K562 (cell line): ENCODE measurements around the gene VWA2. TPM values are rescaled to one million over a fixed set of nuclear protein-coding genes. Genes with fewer than 3 reads are reported as not detected.

Experiments used
- ATAC-seq: fragments of 200-7000 bp; cut with Tn5 transposase; 3 replicates; pipeline ENCODE4 v1.9.1; 2020; ENCODE audit warnings: moderate library complexity
- BruUV-seq: library from RNA; stranded (reverse); fragments of 400-500 nt; replicated peaks from 2 replicates; lab custom pipeline; 2021; lab: Mats Ljungman, UMichigan
- CTCF ChIA-PET: fragments of 300-600 bp; formaldehyde crosslinking; extraction: SDS; loops from one replicate; lab custom pipeline; 2021; ENCODE audit warnings: low intra/inter-chr PET ratio; lab: Yijun Ruan, JAX
- POLR2A ChIA-PET: fragments of 300-600, 350-650 bp; sonication (Branson Sonifier 250); formaldehyde crosslinking; extraction: SDS; loops from one replicate; lab custom pipeline; 2021; ENCODE audit warnings: antibody characterized with exemption, inconsistent platforms; lab: Yijun Ruan, JAX
- DNase-seq, 4 experiments: peaks; one replicate each; pipeline versions ENCODE4 v3.0.0 to v3.0.0-alpha.2; 2011 to 2018; ENCODE audit warnings: low spot score in 3 of 4, mixed read lengths in 3 of 4; ENCODE audit errors: extremely low read depth in 1 of 4
- FAIRE-seq: peaks from 2 replicates; lab custom pipeline; 2011; peaks lifted over from hg19 to GRCh38; lab: Jason Lieb, UNC
- H2AFZ ChIP-seq: 2 replicates; pipeline ENCODE4 v1.6.0; 2011; ENCODE audit warnings: low read depth, low read length, control low read depth, inconsistent platforms
- H3K27ac ChIP-seq: fragments of 200-600 bp; 3 replicates; pipeline ENCODE4 v1.8.0; 2011; ENCODE audit warnings: low read depth, mild to moderate bottlenecking, control low read depth, inconsistent platforms, low read length, moderate library complexity, mixed read lengths; ENCODE audit errors: extremely low read depth
- H3K27me3 ChIP-seq, 2 experiments: fragments of 300-600 bp in 1 of 2; 2 replicates in 1 of 2; 3 replicates in 1 of 2; pipeline versions ENCODE4 v1.6.0 to v1.8.0; 2011; ENCODE audit warnings: inconsistent platforms in 2 of 2, low read length in 2 of 2, mild to moderate bottlenecking in 1 of 2, mixed read lengths in 1 of 2, moderate library complexity in 1 of 2; ENCODE audit not compliant: control insufficient read depth in 2 of 2, insufficient read depth in 2 of 2
- H3K36me3 ChIP-seq: fragments of 300-600 bp; 3 replicates; pipeline ENCODE4 v1.8.0; 2011; ENCODE audit warnings: mild to moderate bottlenecking, low read length, inconsistent platforms; ENCODE audit not compliant: control insufficient read depth, insufficient read depth
- H3K4me1 ChIP-seq, 2 experiments: fragments of 200-600 bp in 1 of 2; replicated peaks in 1 of 2; 2 replicates in 1 of 2; 3 replicates in 1 of 2; pipeline versions ENCODE4 v1.5.1 to v1.8.0; 2011; ENCODE audit warnings: inconsistent platforms in 2 of 2, low read length in 2 of 2, mild to moderate bottlenecking in 1 of 2, mixed read lengths in 1 of 2, moderate library complexity in 1 of 2; ENCODE audit not compliant: control insufficient read depth in 2 of 2, insufficient read depth in 2 of 2
- H3K4me2 ChIP-seq: 2 replicates; pipeline ENCODE4 v1.6.1; 2011; ENCODE audit warnings: low read length, control low read depth, inconsistent platforms, mixed read lengths; ENCODE audit not compliant: insufficient read depth
- H3K4me3 ChIP-seq: fragments of 200-600 bp; sonication (generic), shearing (Covaris generic); 2 replicates; pipeline ENCODE4 v1.5.1; 2016; ENCODE audit warnings: control low read depth, inconsistent platforms
- H3K79me2 ChIP-seq: fragments of 200-600 bp; 3 replicates; pipeline ENCODE4 v1.8.0; 2011; ENCODE audit warnings: low read length, inconsistent platforms; ENCODE audit not compliant: control insufficient read depth, insufficient read depth
- H3K9ac ChIP-seq, 2 experiments: 2 replicates each; pipeline versions ENCODE4 v1.6.0 to v1.6.1; 2011; ENCODE audit warnings: low read depth in 2 of 2, low read length in 2 of 2, control low read depth in 1 of 2, inconsistent platforms in 1 of 2, mild to moderate bottlenecking in 1 of 2, mixed read lengths in 1 of 2; ENCODE audit not compliant: insufficient read depth in 1 of 2
- H3K9me1 ChIP-seq: one replicate; pipeline ENCODE4 v1.6.0; 2011; ENCODE audit warnings: inconsistent platforms, mild to moderate bottlenecking, low read length, moderate library complexity; ENCODE audit not compliant: control insufficient read depth, insufficient read depth
- H3K9me3 ChIP-seq: replicated peaks from 2 replicates; pipeline ENCODE4 v1.5.1; 2011; ENCODE audit warnings: low read depth, low read length, inconsistent platforms; ENCODE audit not compliant: control insufficient read depth, insufficient read depth
- H4K20me1 ChIP-seq: replicated peaks from 2 replicates; pipeline ENCODE4 v1.6.1; 2011; ENCODE audit warnings: low read length, inconsistent platforms, mixed read lengths; ENCODE audit not compliant: control insufficient read depth, insufficient read depth
- BCL6 ChIP-seq: fragments of 250-450 bp; sonication (Bioruptor Pico); IDR thresholded peaks from 2 replicates; pipeline ENCODE4 v1.4.0; 2020
- E2F3 ChIP-seq: fragments of 250-450 bp; sonication (Bioruptor Pico); IDR thresholded peaks from 2 replicates; pipeline ENCODE4 v1.4.0; 2020; ENCODE audit warnings: mild to moderate bottlenecking
- FOXM1 ChIP-seq, 2 experiments: fragments of 450-650 bp in 1 of 2; sonication (generic) in 1 of 2; formaldehyde crosslinking in 1 of 2; IDR thresholded peaks; 2 replicates each; pipeline versions ENCODE4 v1.6.1 to v1.9.0; 2017 to 2022; ENCODE audit warnings: low read depth in 2 of 2, mild to moderate bottlenecking in 2 of 2, missing genetic modification reagents in 1 of 2, moderate library complexity in 1 of 2
- FOXO4 ChIP-seq: fragments of 450-650 bp; formaldehyde crosslinking; IDR thresholded peaks from 2 replicates; pipeline ENCODE4 v1.4.0; 2020; ENCODE audit warnings: mild to moderate bottlenecking, moderate library complexity
- KDM5B ChIP-seq: fragments of 200-600 bp; sonication (generic); IDR thresholded peaks from 2 replicates; pipeline ENCODE4 v1.6.1; 2012; ENCODE audit warnings: low read depth, mild to moderate bottlenecking, moderate library complexity, low read length, control low read depth, inconsistent platforms; ENCODE audit not compliant: insufficient replicate concordance
- NFXL1 ChIP-seq: fragments of 450-650 bp; formaldehyde crosslinking; IDR thresholded peaks from 2 replicates; pipeline ENCODE4 v1.4.0; 2021; ENCODE audit warnings: mild to moderate bottlenecking
- PKNOX1 ChIP-seq: fragments of 450-650 bp; IDR thresholded peaks from 2 replicates; pipeline ENCODE4 v1.6.1; 2016
- SRSF9 ChIP-seq: fragments of 200-400 bp; formaldehyde crosslinking; IDR thresholded peaks from 2 replicates; pipeline ENCODE4 v1.6.1; 2017; ENCODE audit warnings: low read depth, low read length, borderline replicate concordance
- ZNF12 ChIP-seq: sonication (generic); formaldehyde crosslinking; IDR thresholded peaks from 2 replicates; pipeline ENCODE4 v1.4.0; 2020; ENCODE audit warnings: mild to moderate bottlenecking, missing genetic modification reagents
- ZNF124 ChIP-seq: sonication (generic); formaldehyde crosslinking; IDR thresholded peaks from 2 replicates; pipeline ENCODE4 v1.8.1; 2022; ENCODE audit warnings: missing genetic modification reagents
- WGBS: fragments of 100-300 bp; shearing (Covaris generic); methylation state at CpG from one replicate; pipeline ENCODE4 v1.1.6; 2016; ENCODE audit warnings: low coverage, mixed read lengths; ENCODE audit not compliant: insufficient coverage; ENCODE audit errors: missing lambda C conversion rate; 5-methylcytosine and 5-hydroxymethylcytosine counted together
- in situ Hi-C: fragments of 300-500 bp; cut with MboI; formaldehyde crosslinking; loops from 4 replicates; pipeline ENCODE4 v1.15.0; 2018; ENCODE audit warnings: inconsistent platforms, mixed read lengths
- intact Hi-C: fragments of 100-400 bp; cut with micrococcal nuclease; formaldehyde crosslinking; loops from 2 replicates; pipeline ENCODE4 v1.14.2; 2022
- polyA plus RNA-seq, 8 experiments: library from polyadenylated mRNA; depleted of rRNA in 4 of 8; stranded (reverse) in 5 of 8; unstranded in 3 of 8; fragments of >200 nt; fragmentation: Nextera tagmentation in 2 of 8; fragmentation: Illumina TruSeq in 1 of 8; extraction: Ambion mirVana in 2 of 8; extraction: Trizol in 1 of 8; gene quantifications; 2 replicates each; pipeline versions ENCODE4 v1.2.1 to v1.2.3, GENCODE V29; 2011 to 2014; ENCODE audit warnings: inconsistent platforms in 1 of 8, missing spikeins in 1 of 8
- total RNA-seq, 7 experiments: library from RNA; depleted of rRNA in 6 of 7; stranded (reverse); fragments of >200 nt in 6 of 7; fragmentation: Illumina TruSeq in 2 of 7; extraction: Trizol in 2 of 7; gene quantifications; 2 replicates each; pipeline versions ENCODE4 v1.2.1 to v1.2.3, GENCODE V29; 2011 to 2021; ENCODE audit warnings: low replicate concordance in 1 of 7
- TF ChIP-seq, protein P1 (sequence below): fragments of 250-450 bp; sonication (Bioruptor Pico); IDR thresholded peaks from 2 replicates; pipeline ENCODE4 v1.8.0; 2022; ENCODE audit warnings: moderate library complexity, mild to moderate bottlenecking, inconsistent platforms
- TF ChIP-seq, protein P2 (sequence below): fragments of 250-450 bp; sonication (Bioruptor Pico); IDR thresholded peaks from 2 replicates; pipeline ENCODE4 v1.4.0; 2020
- TF ChIP-seq, protein P3 (sequence below): fragments of 250-450 bp; sonication (Bioruptor Pico); IDR thresholded peaks from 2 replicates; pipeline ENCODE4 v1.5.0; 2021; ENCODE audit warnings: mild to moderate bottlenecking, borderline replicate concordance

VWA2 gene
- total and polyA plus RNA-seq, 9 of the 15 experiments (the other 6 are each of a cell fraction or from before 2014, with no cell fraction given): not detected

DNA sequence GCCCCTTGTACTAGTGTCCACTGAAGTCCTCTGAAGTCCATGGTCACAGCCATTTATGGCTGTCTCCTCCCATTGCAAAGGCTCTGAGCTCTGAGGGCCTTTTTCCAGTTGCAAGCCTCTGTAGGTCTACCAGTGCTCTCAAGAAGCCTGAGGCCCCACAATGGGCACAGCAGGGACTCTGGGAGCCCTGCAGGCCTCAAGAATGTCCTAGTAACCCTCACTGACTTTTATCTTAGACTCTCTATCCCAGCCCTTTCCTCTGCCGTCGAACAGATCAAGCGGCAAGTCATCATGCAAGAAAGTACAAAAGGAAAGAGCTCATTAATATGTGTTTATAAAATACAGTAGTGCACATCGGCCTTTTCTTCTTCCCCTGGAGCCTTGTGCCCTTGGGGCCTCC is 23.4 kb downstream of the VWA2 start:
- Histone ChIP-seq H2AFZ (no peak overlapping the region), H3K4me2 (no peak overlapping the region), H3K9me3 (no peaks in the 10 kb centered on the region), H3K9ac (no peak overlapping the region), H3K9me1 (no peaks in the 10 kb centered on the region), H4K20me1 (no peaks in the 10 kb centered on the region), H3K27me3 (no peaks in the 10 kb centered on the region), H3K36me3 (no peaks in the 10 kb centered on the region), H3K4me1 (no peaks in the 10 kb centered on the region), H3K79me2 (no peaks in the 10 kb centered on the region), H3K27ac (no peak overlapping the region), H3K4me3 (no peak overlapping the region)
- no peak for ATAC-seq
- intact Hi-C loops (no loop called here), in situ Hi-C loops (no loop called here)
- BruUV-seq: no TSS peak
- 11% methylated on average over 4 of the region's 4 CpGs for whole genome bisulfite sequencing
- CTCF ChIA-PET: no interaction called here
- POLR2A ChIA-PET: no interaction called here
- FAIRE-seq: no peak
- DNase-seq: no peak
- TF ChIP-seq BCL6 (CRISPR knock-in tag) (no peak), SRSF9 (no peak), NFXL1 (CRISPR knock-in tag) (no peak), FOXM1 (IDR thresholded peaks at IDR 0.05; ENCODE audit: low read depth) (no peak), FOXM1 (CRISPR knock-in tag; IDR thresholded peaks at IDR 0.05; ENCODE audit: low read depth) (no peak), FOXO4 (no peak), ZNF124 (CRISPR knock-in tag) (no peak), KDM5B (no peak), ZNF12 (CRISPR knock-in tag) (no peak), E2F3 (CRISPR knock-in tag) (no peak), PKNOX1 (no peak)
- TF ChIP-seq, protein P1, sequence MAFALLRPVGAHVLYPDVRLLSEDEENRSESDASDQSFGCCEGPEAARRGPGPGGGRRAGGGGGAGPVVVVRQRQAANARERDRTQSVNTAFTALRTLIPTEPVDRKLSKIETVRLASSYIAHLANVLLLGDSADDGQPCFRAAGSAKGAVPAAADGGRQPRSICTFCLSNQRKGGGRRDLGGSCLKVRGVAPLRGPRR (CRISPR knock-in tag): no peak
- TF ChIP-seq, protein P2, sequence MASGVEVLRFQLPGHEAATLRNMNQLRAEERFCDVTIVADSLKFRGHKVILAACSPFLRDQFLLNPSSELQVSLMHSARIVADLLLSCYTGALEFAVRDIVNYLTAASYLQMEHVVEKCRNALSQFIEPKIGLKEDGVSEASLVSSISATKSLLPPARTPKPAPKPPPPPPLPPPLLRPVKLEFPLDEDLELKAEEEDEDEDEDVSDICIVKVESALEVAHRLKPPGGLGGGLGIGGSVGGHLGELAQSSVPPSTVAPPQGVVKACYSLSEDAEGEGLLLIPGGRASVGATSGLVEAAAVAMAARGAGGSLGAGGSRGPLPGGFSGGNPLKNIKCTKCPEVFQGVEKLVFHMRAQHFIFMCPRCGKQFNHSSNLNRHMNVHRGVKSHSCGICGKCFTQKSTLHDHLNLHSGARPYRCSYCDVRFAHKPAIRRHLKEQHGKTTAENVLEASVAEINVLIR (CRISPR knock-in tag): no peak
- TF ChIP-seq, protein P3, sequence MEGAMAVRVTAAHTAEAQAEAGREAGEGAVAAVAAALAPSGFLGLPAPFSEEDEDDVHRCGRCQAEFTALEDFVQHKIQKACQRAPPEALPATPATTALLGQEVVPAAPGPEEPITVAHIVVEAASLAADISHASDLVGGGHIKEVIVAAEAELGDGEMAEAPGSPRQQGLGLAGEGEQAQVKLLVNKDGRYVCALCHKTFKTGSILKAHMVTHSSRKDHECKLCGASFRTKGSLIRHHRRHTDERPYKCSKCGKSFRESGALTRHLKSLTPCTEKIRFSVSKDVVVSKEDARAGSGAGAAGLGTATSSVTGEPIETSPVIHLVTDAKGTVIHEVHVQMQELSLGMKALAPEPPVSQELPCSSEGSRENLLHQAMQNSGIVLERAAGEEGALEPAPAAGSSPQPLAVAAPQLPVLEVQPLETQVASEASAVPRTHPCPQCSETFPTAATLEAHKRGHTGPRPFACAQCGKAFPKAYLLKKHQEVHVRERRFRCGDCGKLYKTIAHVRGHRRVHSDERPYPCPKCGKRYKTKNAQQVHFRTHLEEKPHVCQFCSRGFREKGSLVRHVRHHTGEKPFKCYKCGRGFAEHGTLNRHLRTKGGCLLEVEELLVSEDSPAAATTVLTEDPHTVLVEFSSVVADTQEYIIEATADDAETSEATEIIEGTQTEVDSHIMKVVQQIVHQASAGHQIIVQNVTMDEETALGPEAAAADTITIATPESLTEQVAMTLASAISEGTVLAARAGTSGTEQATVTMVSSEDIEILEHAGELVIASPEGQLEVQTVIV (CRISPR knock-in tag): no peak
